NCI-H526 treated with DMSO at 0.1 percent for 48 hours (cell line): ENCODE data around the gene QRFP.

Experiments
- DNase-seq: peaks from one replicate; lab custom pipeline; 2025; lab: John Stamatoyannopoulos, UW

QRFP gene

DNA sequence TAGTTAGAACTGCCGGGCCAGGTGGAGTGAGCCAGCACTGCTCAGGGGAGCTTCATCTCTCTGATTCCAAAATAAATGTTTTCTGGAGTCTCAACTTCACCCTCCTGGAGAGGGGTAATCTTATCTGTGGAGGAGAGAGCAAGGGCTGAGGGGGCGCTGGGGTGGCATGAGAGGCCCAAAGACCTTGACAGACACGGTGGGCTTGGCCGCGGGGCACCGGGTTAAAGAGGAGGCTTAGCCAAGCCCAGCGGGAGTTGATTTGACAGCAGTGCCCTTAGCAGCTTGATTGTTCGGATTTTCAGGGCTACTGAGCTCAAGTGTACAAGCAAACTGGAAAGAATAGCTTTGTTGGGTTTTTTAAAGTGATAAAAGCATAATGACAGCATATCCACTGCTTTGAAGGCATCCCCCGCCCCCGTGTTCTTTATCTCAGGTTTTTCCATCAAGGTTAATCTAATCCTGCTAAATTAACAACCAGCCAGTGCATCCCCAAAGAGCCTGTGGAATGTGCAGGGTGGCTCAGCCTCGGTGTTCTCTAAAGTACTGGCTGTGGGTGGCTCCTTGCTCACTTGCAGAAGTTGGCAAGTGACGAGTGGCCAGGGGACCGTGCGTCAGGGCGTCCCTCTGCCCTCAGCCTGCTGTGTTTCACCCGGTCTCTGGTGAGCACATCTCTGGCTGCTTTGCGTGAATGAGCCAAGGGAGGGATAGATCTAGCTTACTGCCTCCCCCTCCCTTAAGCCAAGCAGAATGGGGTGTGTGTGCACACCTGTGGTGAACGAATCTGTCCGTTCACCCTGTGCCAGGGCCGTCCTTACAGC is 5.5 kb downstream of the QRFP start:
- DNase-seq: no peak

GRCh38 chr9:130890124-130890523 is 6.5 kb downstream of the QRFP start:
- no peak for DNase-seq

DNA sequence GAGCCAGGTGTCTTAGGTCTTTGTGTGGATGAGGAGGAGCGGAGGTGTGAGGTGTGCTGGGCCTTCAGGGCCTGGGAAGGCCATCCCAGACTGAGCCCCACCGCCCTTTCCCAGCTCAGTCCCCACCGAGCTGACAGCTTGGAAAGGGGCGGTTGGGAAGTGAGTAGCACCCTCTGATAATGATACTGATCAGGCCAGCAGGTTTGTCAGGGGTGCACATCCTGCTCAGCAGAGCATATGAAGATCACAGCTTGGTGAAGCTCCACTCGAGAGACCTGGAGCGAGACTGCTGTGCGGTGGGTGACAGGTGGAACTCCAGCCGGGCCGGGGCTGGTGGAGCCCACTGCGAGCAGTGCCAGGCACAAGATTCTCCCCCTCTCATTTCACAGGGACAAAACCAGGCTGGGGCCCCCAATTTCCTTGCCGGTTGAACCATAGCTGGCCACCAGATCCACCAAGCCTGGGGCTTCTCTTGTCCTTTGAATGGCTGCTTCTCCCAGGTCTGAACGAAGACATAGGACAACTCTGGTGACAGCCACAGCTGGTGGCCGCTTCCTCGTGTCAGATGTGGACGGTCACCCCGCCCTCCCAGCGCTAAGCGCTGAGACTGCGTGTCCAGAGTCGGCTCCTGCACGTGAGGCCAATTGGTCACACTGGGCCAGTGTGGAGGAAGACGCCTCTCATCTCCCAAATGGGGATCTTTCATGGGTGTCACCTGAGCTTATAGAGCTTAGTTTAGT is 8.3 kb downstream of the QRFP start:
- DNase-seq: no peak

GRCh38 chr9:130887494-130888144 is 9.0 kb downstream of the QRFP start:
- no peak for DNase-seq

- DNase-seq: no peak
Measured at GRCh38 chr9:130886981-130887380, 9.6 kb downstream of the QRFP start.

- no peak for DNase-seq
Measured at GRCh38 chr9:130885484-130886375, 10.9 kb downstream of the QRFP start.

DNA sequence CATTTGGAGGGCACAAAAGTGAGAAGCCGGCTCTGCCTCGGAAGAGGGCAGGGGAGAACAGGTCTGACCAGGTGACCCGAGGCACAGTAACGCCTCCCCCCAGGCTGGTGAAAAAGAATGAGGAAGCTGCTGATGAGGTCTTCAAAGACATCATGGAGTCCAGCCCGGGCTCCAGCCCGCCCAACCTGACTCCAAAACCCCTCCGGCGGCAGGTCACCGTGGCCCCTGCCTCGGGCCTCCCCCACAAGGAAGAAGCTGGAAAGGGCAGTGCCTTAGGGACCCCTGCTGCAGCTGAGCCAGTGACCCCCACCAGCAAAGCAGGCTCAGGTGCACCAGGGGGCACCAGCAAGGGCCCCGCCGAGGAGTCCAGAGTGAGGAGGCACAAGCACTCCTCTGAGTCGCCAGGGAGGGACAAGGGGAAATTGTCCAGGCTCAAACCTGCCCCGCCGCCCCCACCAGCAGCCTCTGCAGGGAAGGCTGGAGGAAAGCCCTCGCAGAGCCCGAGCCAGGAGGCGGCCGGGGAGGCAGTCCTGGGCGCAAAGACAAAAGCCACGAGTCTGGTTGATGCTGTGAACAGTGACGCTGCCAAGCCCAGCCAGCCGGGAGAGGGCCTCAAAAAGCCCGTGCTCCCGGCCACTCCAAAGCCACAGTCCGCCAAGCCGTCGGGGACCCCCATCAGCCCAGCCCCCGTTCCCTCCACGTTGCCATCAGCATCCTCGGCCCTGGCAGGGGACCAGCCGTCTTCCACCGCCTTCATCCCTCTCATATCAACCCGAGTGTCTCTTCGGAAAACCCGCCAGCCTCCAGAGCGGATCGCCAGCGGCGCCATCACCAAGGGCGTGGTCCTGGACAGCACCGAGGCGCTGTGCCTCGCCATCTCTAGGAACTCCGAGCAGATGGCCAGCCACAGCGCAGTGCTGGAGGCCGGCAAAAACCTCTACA is 11.8 kb downstream of the QRFP start:
- DNase-seq: no peak

- DNase-seq: no peak
Measured at GRCh38 chr9:130884111-130884531, 12.5 kb downstream of the QRFP start.

DNA sequence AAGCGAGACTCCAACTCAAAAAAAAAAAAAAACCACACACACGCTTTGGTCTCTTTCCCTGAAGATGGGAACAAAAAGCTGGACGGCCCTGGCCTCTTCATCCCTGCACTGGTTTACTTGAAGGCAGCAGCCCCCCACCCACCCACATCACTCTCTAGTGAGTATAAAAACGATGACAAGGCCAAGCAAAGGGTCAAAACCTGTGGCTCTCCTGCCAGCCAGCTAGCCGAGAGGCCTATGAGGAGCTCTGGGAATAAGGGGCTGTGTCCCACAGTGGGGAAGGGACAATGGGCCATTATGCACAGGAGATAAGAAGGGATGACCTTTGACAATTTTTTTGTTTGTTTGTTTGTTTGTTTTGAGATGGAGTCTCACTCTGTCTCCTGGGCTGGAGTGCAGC is 13.1 kb downstream of the QRFP start:
- DNase-seq: no peak

- DNase-seq: no peak
Measured at GRCh38 chr9:130882696-130883225, 13.9 kb downstream of the QRFP start.

DNA sequence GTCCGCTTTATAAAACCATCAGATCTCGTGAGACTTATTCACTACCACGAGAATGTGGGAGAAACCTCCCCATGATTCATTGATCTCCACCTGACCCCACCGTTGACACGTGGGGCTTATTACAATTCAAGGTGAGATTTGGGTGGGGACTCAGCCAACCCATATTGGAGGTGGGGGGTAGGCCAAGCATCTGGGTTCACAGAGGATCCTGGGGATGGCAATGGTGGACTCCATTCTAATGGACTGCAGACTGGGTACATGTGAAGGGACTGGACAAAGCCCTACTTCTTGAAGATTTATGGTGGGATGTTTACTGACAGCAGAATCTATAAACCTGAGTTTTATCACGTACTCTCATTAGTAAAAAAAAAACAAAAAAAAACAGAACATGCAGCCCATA is 15.1 kb downstream of the QRFP start:
- no peak for DNase-seq

- DNase-seq: no peak
Measured at GRCh38 chr9:130880599-130881220, 15.9 kb downstream of the QRFP start.

DNA sequence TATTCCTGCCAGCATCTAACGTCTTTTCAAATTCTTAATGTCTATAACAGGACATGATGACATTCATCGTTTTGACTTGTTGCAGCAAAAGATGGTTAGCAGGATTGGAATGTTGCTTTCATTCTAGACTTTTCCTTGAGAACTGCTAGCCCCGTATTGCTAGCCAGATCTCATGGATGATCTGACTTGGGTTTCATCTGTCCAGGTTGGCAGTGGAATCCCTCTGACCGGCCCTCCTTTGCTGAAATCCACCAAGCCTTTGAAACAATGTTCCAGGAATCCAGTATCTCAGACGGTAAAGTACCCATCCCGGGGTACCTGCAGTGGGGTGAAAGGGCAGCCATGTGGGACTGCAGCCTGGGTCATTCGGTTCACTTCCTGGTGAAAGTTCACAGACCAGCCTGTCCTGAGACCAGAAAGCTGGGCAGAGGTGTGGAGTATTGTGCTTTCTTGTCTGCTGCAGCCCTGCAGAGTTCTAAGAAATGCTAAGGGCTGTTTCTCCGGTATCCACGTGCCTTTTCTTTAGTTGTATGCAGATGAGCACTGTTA is 16.7 kb downstream of the QRFP start:
- no peak for DNase-seq

- DNase-seq: no peak
Measured at GRCh38 chr9:130878295-130878694, 18.3 kb downstream of the QRFP start.

DNA sequence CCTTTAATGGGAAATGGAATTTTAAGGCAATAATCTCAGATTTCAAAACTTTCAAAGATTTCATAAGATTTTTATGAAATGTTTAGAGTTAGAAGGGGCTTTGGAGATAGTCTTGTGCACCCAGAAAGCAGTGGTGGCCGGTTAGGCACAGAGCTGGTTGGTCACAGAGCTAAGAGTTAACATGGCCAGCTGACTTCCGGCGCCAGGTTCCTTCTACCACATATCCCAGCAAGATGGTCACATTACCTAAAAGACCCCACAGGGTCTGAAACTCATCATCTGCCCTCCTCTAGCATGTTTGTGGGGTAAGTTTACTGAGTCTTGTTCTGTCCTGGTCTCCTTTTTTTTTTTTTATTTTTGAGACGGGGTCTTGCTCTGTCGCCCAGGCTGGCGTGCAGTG is 19.3 kb downstream of the QRFP start:
- DNase-seq: no peak

GRCh38 chr9:130874783-130875182 is 21.8 kb downstream of the QRFP start:
- DNase-seq: no peak

GRCh38 chr9:130873966-130874365 is 22.6 kb downstream of the QRFP start:
- no peak for DNase-seq

- no peak for DNase-seq
Measured at GRCh38 chr9:130872912-130873503, 23.6 kb downstream of the QRFP start.

- DNase-seq: no peak
Measured at GRCh38 chr9:130872508-130872907, 24.1 kb downstream of the QRFP start.
